Karpas-422 (cell line): ENCODE results near the gene ST8SIA6. TPM values are rescaled to one million over a fixed set of nuclear protein-coding genes. Genes with fewer than 3 reads are reported as not detected.

Experiments
- DNase-seq: peaks from one replicate; pipeline ENCODE4 v3.0.0-alpha.2; 2015
- H2AFZ ChIP-seq: fragments of 200-600 bp; sonication (generic); 2 replicates; pipeline ENCODE4 v1.6.1; 2014; ENCODE audit warnings: antibody characterized with exemption, low read length, mixed read lengths
- H3K27ac ChIP-seq: fragments of 200-600 bp; sonication (generic); 2 replicates; pipeline ENCODE4 v1.5.1; 2014; ENCODE audit warnings: mild to moderate bottlenecking, low read length, moderate library complexity
- H3K27me3 ChIP-seq: fragments of 200-600 bp; sonication (generic); 2 replicates; pipeline ENCODE4 v1.6.1; 2014; ENCODE audit warnings: low read length, mixed read lengths
- H3K36me3 ChIP-seq: fragments of 200-600 bp; sonication (generic); 2 replicates; pipeline ENCODE4 v1.6.1; 2014; ENCODE audit warnings: low read length, mixed read lengths; ENCODE audit not compliant: insufficient read depth
- H3K4me1 ChIP-seq: fragments of 200-600 bp; sonication (generic); 2 replicates; pipeline ENCODE4 v1.6.1; 2014; ENCODE audit warnings: mild to moderate bottlenecking, low read length, mixed read lengths
- H3K4me2 ChIP-seq: fragments of 200-600 bp; sonication (generic); 2 replicates; pipeline ENCODE4 v1.6.1; 2014; ENCODE audit warnings: low read length, low read depth, mild to moderate bottlenecking; ENCODE audit not compliant: poor library complexity, severe bottlenecking
- H3K4me3 ChIP-seq: fragments of 200-600 bp; sonication (generic); 2 replicates; pipeline ENCODE4 v1.5.1; 2014; ENCODE audit warnings: mild to moderate bottlenecking, antibody characterized with exemption, low read length, mixed read lengths
- H3K79me2 ChIP-seq: fragments of 200-600 bp; sonication (generic); 2 replicates; pipeline ENCODE4 v1.6.1; 2014; ENCODE audit warnings: mild to moderate bottlenecking, low read length, mixed read lengths
- H3K9ac ChIP-seq: fragments of 200-600 bp; sonication (generic); 2 replicates; pipeline ENCODE4 v1.6.0; 2014; ENCODE audit warnings: low read length
- H3K9me2 ChIP-seq: fragments of 200-600 bp; sonication (generic), shearing (Covaris generic); replicated peaks from 2 replicates; pipeline ENCODE4 v1.6.0; 2014; ENCODE audit warnings: mild to moderate bottlenecking, low read length, moderate library complexity; ENCODE audit not compliant: insufficient read depth
- H3K9me3 ChIP-seq: fragments of 300-700, 200-600 bp; sonication (generic); 2 replicates; pipeline ENCODE4 v1.6.1; 2014; ENCODE audit warnings: low read length, mixed read lengths
- H4K20me1 ChIP-seq: fragments of 200-600 bp; sonication (generic); 2 replicates; pipeline ENCODE4 v1.6.1; 2014; ENCODE audit warnings: mild to moderate bottlenecking, antibody characterized with exemption, low read length, low read depth; ENCODE audit not compliant: insufficient read depth
- total RNA-seq: library from RNA; depleted of rRNA; stranded (reverse); fragments of >200 nt; shearing (Covaris generic); gene quantifications from 2 replicates; pipeline ENCODE4 v1.2.3, GENCODE V29; 2014; ENCODE audit warnings: low replicate concordance

The ST8SIA6 gene
- total RNA-seq, 1 experiment from 2014 or later = not detected

DNA sequence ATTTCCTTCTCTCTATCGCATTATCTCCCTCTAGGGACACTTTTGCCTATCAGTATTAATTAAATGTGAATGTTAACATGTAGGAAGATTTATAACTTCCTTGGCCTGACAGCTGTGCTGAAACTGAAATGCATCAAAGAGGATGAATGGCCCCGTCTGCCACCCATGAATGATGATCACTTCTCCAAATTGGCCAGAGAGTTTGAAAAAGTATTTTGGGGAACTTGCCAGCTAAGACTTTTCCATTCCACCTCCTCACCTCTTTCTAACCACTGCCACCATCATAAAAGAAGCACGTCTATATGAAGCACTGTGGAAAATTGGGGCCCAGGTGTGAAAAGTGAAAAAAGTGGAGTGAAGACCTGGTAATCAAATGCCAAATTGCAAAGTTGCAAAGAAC is 25.4 kb upstream of the ST8SIA6 start:
- no peak for DNase-seq

DNA sequence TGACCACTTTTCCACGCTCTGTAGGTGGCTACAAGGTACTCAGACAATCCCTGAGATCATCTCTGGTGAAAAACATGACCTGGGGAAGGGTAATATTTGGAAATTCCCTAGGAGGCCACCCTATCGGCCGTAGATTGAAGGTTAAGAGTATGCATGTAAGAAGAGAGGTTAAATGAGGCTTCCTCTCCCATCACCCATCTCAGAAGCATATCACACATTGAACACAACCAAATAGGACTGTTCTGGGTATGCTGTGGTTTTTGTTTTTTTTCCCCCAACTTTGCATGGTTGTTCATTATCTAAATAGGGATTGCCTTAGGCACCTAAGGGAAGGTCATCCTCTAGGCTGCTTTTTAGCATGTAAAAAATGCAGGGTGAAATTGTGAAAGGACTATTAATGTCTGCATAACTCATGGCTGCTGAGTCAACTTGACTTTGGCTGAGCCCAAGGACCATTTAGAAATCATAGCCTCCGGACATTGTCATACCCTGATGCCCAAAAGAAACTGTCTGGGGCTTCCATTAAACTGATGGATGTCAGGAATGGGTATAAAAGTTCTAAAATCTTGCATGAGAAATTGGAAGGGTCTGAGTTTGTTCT is 24.7 kb upstream of the ST8SIA6 start:
- Histone ChIP-seq H3K27ac (no peak overlapping the region), H3K36me3 (no peaks in the 10 kb centered on the region), H3K79me2 (no peaks in the 10 kb centered on the region), H3K4me1 (peaks cover 7% of the 10 kb centered on the region), H3K4me2 (no peak overlapping the region), H3K4me3 (no peak overlapping the region), H3K27me3 (no peaks in the 10 kb centered on the region), H3K9me3 (no peaks in the 10 kb centered on the region), H3K9me2 (no peaks in the 10 kb centered on the region), H4K20me1 (no peaks in the 10 kb centered on the region), H2AFZ (no peak overlapping the region), H3K9ac (no peak overlapping the region)
- no peak for DNase-seq

More for the DNA sequence above, 25.4 kb upstream of the ST8SIA6 start:
- Histone ChIP-seq H3K4me2 (no peak overlapping the region), H3K36me3 (no peaks in the 10 kb centered on the region), H3K9me2 (no peaks in the 10 kb centered on the region), H3K9me3 (no peaks in the 10 kb centered on the region), H4K20me1 (no peaks in the 10 kb centered on the region), H2AFZ (no peak overlapping the region), H3K9ac (no peak overlapping the region), H3K79me2 (no peaks in the 10 kb centered on the region), H3K4me1 (peaks cover 7% of the 10 kb centered on the region), H3K27me3 (no peaks in the 10 kb centered on the region), H3K27ac (no peak overlapping the region), H3K4me3 (no peak overlapping the region)

DNA sequence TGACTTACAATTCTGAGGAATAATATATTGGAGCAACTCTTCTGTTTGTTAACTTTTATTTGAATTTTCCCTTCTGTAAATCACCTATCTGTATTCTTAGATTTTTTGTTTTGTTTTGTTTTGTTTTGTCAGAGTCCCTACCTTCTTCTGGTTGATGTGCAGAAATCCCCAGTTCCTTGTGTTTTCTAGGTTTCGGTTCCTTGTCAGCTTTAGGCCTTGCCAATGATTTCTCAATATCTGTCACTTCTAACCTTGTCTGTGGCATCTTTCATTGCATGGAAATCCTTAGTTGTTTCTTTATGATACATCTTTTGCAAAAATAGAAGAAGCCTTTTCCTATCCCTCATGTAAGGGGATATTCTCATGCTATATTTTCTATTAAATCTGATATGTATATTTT is 21.7 kb upstream of the ST8SIA6 start:
- H3K4me2 ChIP-seq = no peak overlapping the region
- no peak overlapping the region for H3K27ac ChIP-seq
- no peaks in the 10 kb centered on the region for H3K27me3 ChIP-seq
- no peak for DNase-seq
- H3K4me3 ChIP-seq = no peak overlapping the region
- no peaks in the 10 kb centered on the region for H3K79me2 ChIP-seq
- H4K20me1 ChIP-seq = no peaks in the 10 kb centered on the region
- H3K9me2 ChIP-seq = no peaks in the 10 kb centered on the region
- no peak overlapping the region for H2AFZ ChIP-seq
- H3K36me3 ChIP-seq = no peaks in the 10 kb centered on the region
- H3K4me1 ChIP-seq = peaks cover 7% of the 10 kb centered on the region
- no peak overlapping the region for H3K9ac ChIP-seq
- H3K9me3 ChIP-seq = no peaks in the 10 kb centered on the region

DNA sequence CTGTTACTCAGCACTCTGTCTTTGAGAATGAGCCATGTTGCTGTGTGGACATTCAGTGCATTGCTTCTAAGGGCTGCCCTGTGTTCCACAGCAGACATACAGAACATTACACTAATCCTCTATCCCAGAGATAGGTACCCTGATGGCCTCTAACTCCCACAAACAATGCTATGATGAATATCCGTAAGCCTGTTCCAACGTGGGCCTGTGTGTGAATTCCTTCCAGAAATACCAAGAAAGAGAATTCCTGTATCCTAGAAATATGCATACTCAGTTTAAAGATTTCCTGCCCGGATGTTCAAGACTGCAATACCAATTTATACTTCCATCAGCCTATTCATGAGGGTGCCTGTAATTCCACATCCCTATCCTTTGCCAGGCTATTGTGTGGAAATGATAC is 21.3 kb upstream of the ST8SIA6 start:
- no peak overlapping the region for H3K4me2 ChIP-seq
- DNase-seq = no peak

DNA sequence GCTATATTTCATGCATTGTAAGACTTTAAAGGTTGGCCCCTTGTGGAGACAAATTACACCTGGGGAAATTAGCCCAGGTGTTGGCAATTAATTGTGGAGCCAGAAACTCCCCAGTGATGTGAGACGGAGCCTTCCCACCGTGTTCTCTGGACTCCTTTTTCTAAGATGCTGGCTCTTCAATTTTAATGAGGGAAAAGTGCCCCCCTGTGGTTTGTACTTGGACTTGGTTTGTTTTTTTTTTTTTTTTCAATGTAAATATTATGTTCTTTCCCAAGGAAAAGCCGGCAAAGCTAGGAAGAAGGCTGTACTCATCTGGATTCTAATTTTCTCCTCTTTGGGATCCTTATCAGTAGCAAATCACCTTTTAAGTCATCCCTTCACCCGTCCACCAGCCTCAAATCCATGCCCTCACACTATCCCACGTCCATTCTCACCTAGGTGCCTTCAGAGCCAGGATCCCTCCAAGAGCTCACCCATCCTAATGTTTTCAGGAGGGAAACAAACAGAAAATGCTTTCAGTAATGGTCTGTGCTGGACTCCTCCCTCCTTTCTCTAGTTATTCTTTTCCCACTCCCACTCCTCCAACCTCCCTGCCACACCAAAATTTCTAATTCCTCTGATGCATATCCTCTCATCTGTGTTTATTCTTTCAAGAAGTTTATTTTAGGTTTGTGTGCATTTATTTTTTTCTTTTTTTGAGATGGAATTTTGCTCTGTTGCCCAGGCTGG is 20.4 kb upstream of the ST8SIA6 start:
- no peak overlapping the region for H3K4me3 ChIP-seq
- no peaks in the 10 kb centered on the region for H3K9me3 ChIP-seq
- H3K9me2 ChIP-seq = no peaks in the 10 kb centered on the region
- no peak overlapping the region for H3K9ac ChIP-seq
- no peaks in the 10 kb centered on the region for H3K36me3 ChIP-seq
- H3K27ac ChIP-seq = no peak overlapping the region
- H3K4me2 ChIP-seq = no peak overlapping the region
- no peaks in the 10 kb centered on the region for H3K79me2 ChIP-seq
- no peak for DNase-seq
- H3K4me1 ChIP-seq = peaks cover 2% of the 10 kb centered on the region; the same call in 1 of the 2 replicates
- H4K20me1 ChIP-seq = no peaks in the 10 kb centered on the region
- no peaks in the 10 kb centered on the region for H3K27me3 ChIP-seq
- no peak overlapping the region for H2AFZ ChIP-seq

More for the DNA sequence above, 21.3 kb upstream of the ST8SIA6 start:
- H3K9me3 ChIP-seq = no peaks in the 10 kb centered on the region
- no peaks in the 10 kb centered on the region for H3K36me3 ChIP-seq
- H3K79me2 ChIP-seq = no peaks in the 10 kb centered on the region
- H3K27me3 ChIP-seq = no peaks in the 10 kb centered on the region
- H3K27ac ChIP-seq = no peak overlapping the region
- no peaks in the 10 kb centered on the region for H4K20me1 ChIP-seq
- peaks cover 7% of the 10 kb centered on the region for H3K4me1 ChIP-seq
- H2AFZ ChIP-seq = no peak overlapping the region
- no peak overlapping the region for H3K4me3 ChIP-seq
- H3K9ac ChIP-seq = no peak overlapping the region
- H3K9me2 ChIP-seq = no peaks in the 10 kb centered on the region

DNA sequence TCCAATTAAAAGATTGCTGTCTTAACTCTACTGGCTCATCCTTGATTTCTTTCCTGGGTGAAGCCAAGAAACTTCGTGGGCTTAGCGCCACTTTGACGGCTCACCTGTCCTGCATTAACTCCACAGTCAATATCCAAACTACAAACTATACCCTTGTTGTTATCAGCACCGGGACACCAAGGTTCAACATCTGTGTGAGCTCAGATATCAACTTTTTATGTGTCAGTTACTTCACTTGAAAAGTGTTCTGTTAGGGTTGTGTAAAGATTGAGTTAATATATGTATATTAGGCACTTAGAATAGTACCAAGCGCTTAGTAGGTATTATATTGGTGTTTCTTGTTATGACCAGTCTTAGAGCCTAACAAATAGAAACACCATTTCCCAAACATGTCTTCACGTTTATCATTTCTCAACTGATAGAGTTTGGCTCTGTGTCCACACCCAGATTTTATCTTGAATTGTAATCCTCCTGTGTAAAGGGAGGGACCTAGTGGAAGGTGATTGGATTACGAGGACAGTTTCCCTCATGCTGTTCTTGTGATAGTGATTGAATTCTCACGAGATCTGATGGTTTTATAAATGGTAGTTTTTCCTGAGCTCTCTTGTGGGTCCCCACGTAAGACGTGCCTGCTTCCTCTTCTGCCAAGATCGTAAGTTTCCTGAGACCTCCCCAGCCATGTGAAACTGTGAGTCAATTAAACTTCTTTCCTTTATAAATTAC is 19.0 kb upstream of the ST8SIA6 start:
- no peaks in the 10 kb centered on the region for H3K4me1 ChIP-seq
- H3K4me3 ChIP-seq = no peak overlapping the region
- H3K27ac ChIP-seq = no peak overlapping the region
- H3K36me3 ChIP-seq = no peaks in the 10 kb centered on the region
- H2AFZ ChIP-seq = no peak overlapping the region
- no peak overlapping the region for H3K4me2 ChIP-seq
- H3K9ac ChIP-seq = no peak overlapping the region
- no peaks in the 10 kb centered on the region for H3K9me3 ChIP-seq
- no peaks in the 10 kb centered on the region for H3K79me2 ChIP-seq
- H4K20me1 ChIP-seq = no peaks in the 10 kb centered on the region
- H3K27me3 ChIP-seq = no peaks in the 10 kb centered on the region
- DNase-seq = no peak
- no peaks in the 10 kb centered on the region for H3K9me2 ChIP-seq

DNA sequence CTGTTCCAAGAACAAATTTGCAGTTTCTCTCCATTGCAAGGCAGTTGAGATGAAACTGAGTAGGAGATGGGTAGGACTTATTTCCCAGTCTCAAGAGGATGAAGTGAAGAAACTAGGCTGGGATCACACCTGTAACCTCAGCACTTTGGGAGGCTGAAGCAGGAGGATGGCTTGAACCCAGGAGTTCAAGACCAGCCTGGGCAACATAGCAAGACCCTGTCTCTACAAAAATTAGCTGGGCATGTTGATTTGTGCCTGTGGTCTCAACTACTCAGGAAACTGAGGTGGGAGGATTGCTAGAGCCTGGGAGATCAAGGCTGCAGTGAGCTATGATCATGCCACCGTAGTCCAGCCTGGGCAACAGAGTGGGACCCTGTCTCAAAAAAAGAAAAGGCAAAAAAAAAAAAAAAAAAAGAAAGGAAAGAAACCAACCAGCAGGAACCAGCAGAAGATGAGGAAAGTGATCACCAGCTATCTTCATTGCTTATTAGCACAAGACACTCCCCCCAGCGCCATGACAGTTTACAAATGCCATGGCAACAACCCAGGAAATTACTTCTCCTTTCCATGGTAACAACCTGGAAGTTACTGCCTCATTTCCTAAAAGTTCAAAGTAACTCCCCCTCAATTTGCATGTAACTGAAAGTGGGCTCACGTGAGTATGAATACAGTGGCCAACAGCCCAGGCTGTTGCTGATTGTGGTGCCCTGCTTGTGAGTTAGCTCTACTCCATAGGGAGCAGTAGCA is 18.3 kb upstream of the ST8SIA6 start:
- H3K79me2 ChIP-seq = no peaks in the 10 kb centered on the region
- H2AFZ ChIP-seq = no peak overlapping the region
- H3K9me3 ChIP-seq = no peaks in the 10 kb centered on the region
- no peaks in the 10 kb centered on the region for H3K36me3 ChIP-seq
- H3K27me3 ChIP-seq = no peaks in the 10 kb centered on the region
- H3K4me2 ChIP-seq = no peak overlapping the region
- H3K4me3 ChIP-seq = no peak overlapping the region
- H3K27ac ChIP-seq = no peak overlapping the region
- H3K4me1 ChIP-seq = no peaks in the 10 kb centered on the region
- peak; percentile 66 for DNase-seq
- H3K9me2 ChIP-seq = no peaks in the 10 kb centered on the region
- H3K9ac ChIP-seq = no peak overlapping the region
- H4K20me1 ChIP-seq = no peaks in the 10 kb centered on the region

DNA sequence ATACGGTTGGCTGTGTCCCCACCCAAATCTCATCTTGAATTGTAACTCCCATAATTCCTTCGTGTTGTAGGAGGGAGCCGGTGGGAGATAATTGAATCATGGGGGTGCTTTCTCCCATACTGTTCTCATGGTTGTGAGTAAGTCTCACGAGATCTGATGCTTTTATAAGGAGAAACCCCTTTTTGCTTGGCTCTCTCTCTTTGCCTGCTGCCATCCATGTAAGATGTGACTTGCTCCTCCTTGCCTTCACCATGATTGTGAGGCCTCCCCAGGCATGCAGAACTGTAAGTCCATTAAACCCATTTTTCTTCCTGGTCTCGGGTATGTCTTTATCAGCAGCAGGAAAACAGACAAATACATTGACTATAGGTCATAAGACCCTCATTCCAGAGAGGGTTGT is 15.9 kb upstream of the ST8SIA6 start:
- no peaks in the 10 kb centered on the region for H3K27me3 ChIP-seq
- H3K4me2 ChIP-seq = no peak overlapping the region
- H3K9ac ChIP-seq = no peak overlapping the region
- no peaks in the 10 kb centered on the region for H3K9me2 ChIP-seq
- no peaks in the 10 kb centered on the region for H4K20me1 ChIP-seq
- H3K4me3 ChIP-seq = no peak overlapping the region
- H2AFZ ChIP-seq = no peak overlapping the region
- H3K79me2 ChIP-seq = no peaks in the 10 kb centered on the region
- H3K36me3 ChIP-seq = no peaks in the 10 kb centered on the region
- no peaks in the 10 kb centered on the region for H3K9me3 ChIP-seq
- DNase-seq = no peak
- H3K4me1 ChIP-seq = no peaks in the 10 kb centered on the region
- H3K27ac ChIP-seq = no peak overlapping the region
